Smooth muscle cell (in vitro differentiated cells): ENCODE results near the gene SRSF4. TPM values are rescaled to one million over a fixed set of nuclear protein-coding genes. Genes with fewer than 3 reads are reported as not detected.

ENCODE experiments used
- DNase-seq: peaks from one replicate; lab custom pipeline; 2025; ENCODE audit not compliant: unreplicated experiment; lab: John Stamatoyannopoulos, UW
- H2AFZ ChIP-seq: fragments of 200-600 bp; sonication (generic); 2 replicates; pipeline ENCODE4 v1.6.0; 2016; ENCODE audit warnings: antibody characterized with exemption, low read depth, mild to moderate bottlenecking
- H3F3A ChIP-seq: fragments of 200-600 bp; sonication (generic); 2 replicates; pipeline ENCODE4 v1.6.0; 2017; ENCODE audit warnings: antibody characterized with exemption, low read depth
- H3K27ac ChIP-seq: fragments of 200-600 bp; sonication (generic); 2 replicates; pipeline ENCODE4 v1.5.1; 2016; ENCODE audit warnings: low read depth, mild to moderate bottlenecking
- H3K27me3 ChIP-seq: fragments of 200-600 bp; sonication (generic); 2 replicates; pipeline ENCODE4 v1.6.1; 2016; ENCODE audit warnings: low read depth, mild to moderate bottlenecking
- H3K36me3 ChIP-seq: fragments of 200-600 bp; sonication (generic); 2 replicates; pipeline ENCODE4 v1.5.1; 2016; ENCODE audit warnings: low read depth
- H3K4me1 ChIP-seq: fragments of 200-600 bp; sonication (generic); 2 replicates; pipeline ENCODE4 v1.5.1; 2016; ENCODE audit warnings: low read depth
- H3K4me2 ChIP-seq: fragments of 200-600 bp; sonication (generic); 2 replicates; pipeline ENCODE4 v1.6.0; 2016; ENCODE audit warnings: mild to moderate bottlenecking
- H3K4me3 ChIP-seq: fragments of 200-600 bp; sonication (generic); 2 replicates; pipeline ENCODE4 v1.5.1; 2016; ENCODE audit warnings: mild to moderate bottlenecking
- H3K79me2 ChIP-seq: fragments of 200-600 bp; sonication (generic); 2 replicates; pipeline ENCODE4 v1.6.0; 2016; ENCODE audit warnings: low read depth, mild to moderate bottlenecking
- H3K9ac ChIP-seq: fragments of 200-600 bp; sonication (generic); 2 replicates; pipeline ENCODE4 v1.6.0; 2016; ENCODE audit warnings: low read depth
- H3K9me3 ChIP-seq: fragments of 200-600 bp; sonication (generic); replicated peaks from 2 replicates; pipeline ENCODE4 v1.5.1; 2016; ENCODE audit warnings: low read depth
- H4K20me1 ChIP-seq: fragments of 200-600 bp; sonication (generic); 2 replicates; pipeline ENCODE4 v1.6.0; 2016; ENCODE audit warnings: low read depth
- CTCF ChIP-seq: fragments of 200-600 bp; sonication (generic); IDR thresholded peaks from 2 replicates; pipeline ENCODE4 v1.5.1; 2017; ENCODE audit warnings: borderline replicate concordance, mild to moderate bottlenecking, antibody characterized with exemption; ENCODE audit not compliant: insufficient read depth, poor library complexity, severe bottlenecking
- WGBS: methylation state at CpG from one replicate; pipeline ENCODE4 v1.1.7; 2016; ENCODE audit warnings: low lambda C conversion rate; 5-methylcytosine and 5-hydroxymethylcytosine counted together
- polyA plus RNA-seq: library from polyadenylated mRNA; unstranded; fragments of >200 nt; fragmentation: Nextera tagmentation; extraction: Ambion mirVana; gene quantifications from 2 replicates; pipeline ENCODE4 v1.2.1, GENCODE V29; 2016
- total RNA-seq: library from RNA; depleted of rRNA; stranded (reverse); fragments of >200 nt; gene quantifications from 2 replicates; pipeline ENCODE4 v1.2.3, GENCODE V29; 2014

The SRSF4 gene
- total and polyA plus RNA-seq, 2 experiments from 2014 or later, result 53.9 to 98.7 TPM

GRCh38 chr1:29120367-29120766 is 61.3 kb downstream of the SRSF4 start:
- Histone ChIP-seq H3F3A (peaks cover 13% of the 10 kb centered on the region), H2AFZ (no peak overlapping the region), H3K79me2 (peaks cover 25% of the 10 kb centered on the region), H3K36me3 (no peaks in the 10 kb centered on the region), H3K9ac (no peak overlapping the region), H3K4me1 (no peaks in the 10 kb centered on the region), H3K4me2 (no peak overlapping the region), H4K20me1 (peaks cover 30% of the 10 kb centered on the region), H3K9me3 (no peaks in the 10 kb centered on the region), H3K27me3 (no peaks in the 10 kb centered on the region), H3K27ac (no peak overlapping the region), H3K4me3 (no peak overlapping the region)
- DNase-seq, result no peak
- TF ChIP-seq CTCF, result no peak
- 88% methylated on average over 6 of the region's 6 CpGs for WGBS

- Histone ChIP-seq H3K4me2 (no peak overlapping the region), H3K36me3 (no peaks in the 10 kb centered on the region), H3K27ac (no peak overlapping the region), H3K9ac (no peak overlapping the region), H3K9me3 (no peaks in the 10 kb centered on the region), H3K79me2 (peaks cover 25% of the 10 kb centered on the region), H2AFZ (no peak overlapping the region), H3K27me3 (no peaks in the 10 kb centered on the region), H3K4me3 (no peak overlapping the region), H4K20me1 (peaks cover 30% of the 10 kb centered on the region), H3K4me1 (no peaks in the 10 kb centered on the region), H3F3A (peaks cover 13% of the 10 kb centered on the region)
- no peak for DNase-seq
- WGBS, result 86% methylated on average over 12 of the region's 12 CpGs
- TF ChIP-seq CTCF, result no peak
These were observed 62.4 kb downstream of the SRSF4 start for GRCh38 chr1:29119121-29119929.

GRCh38 chr1:29117381-29117780 is 64.3 kb downstream of the SRSF4 start:
- H2AFZ ChIP-seq, result no peak overlapping the region
- no peaks in the 10 kb centered on the region for H3K36me3 ChIP-seq
- H3K27ac ChIP-seq, result no peak overlapping the region
- WGBS, result 72% methylated on average over 2 of the region's 2 CpGs
- H4K20me1 ChIP-seq, result peaks cover 30% of the 10 kb centered on the region
- no peak overlapping the region for H3K9ac ChIP-seq
- no peaks in the 10 kb centered on the region for H3K27me3 ChIP-seq
- peaks cover 16% of the 10 kb centered on the region for H3K79me2 ChIP-seq
- DNase-seq, result no peak
- H3K4me3 ChIP-seq, result no peak overlapping the region
- H3K4me1 ChIP-seq, result no peaks in the 10 kb centered on the region
- TF ChIP-seq CTCF, result no peak
- H3F3A ChIP-seq, result peaks cover 13% of the 10 kb centered on the region
- no peaks in the 10 kb centered on the region for H3K9me3 ChIP-seq
- no peak overlapping the region for H3K4me2 ChIP-seq

GRCh38 chr1:29114654-29115053 is 67.0 kb downstream of the SRSF4 start:
- 93% methylated on average over 1 of the region's 1 CpG for whole genome bisulfite sequencing
- no peaks in the 10 kb centered on the region for H3K27me3 ChIP-seq
- peaks cover 13% of the 10 kb centered on the region for H4K20me1 ChIP-seq
- no peak overlapping the region for H3K4me2 ChIP-seq
- DNase-seq, result no peak
- peaks cover 10% of the 10 kb centered on the region for H3F3A ChIP-seq
- H3K4me3 ChIP-seq, result no peak overlapping the region
- H3K36me3 ChIP-seq, result no peaks in the 10 kb centered on the region
- H3K4me1 ChIP-seq, result no peaks in the 10 kb centered on the region
- no peak overlapping the region for H2AFZ ChIP-seq
- H3K9me3 ChIP-seq, result no peaks in the 10 kb centered on the region
- TF ChIP-seq CTCF, result no peak
- H3K27ac ChIP-seq, result no peak overlapping the region
- no peaks in the 10 kb centered on the region for H3K79me2 ChIP-seq
- no peak overlapping the region for H3K9ac ChIP-seq
